Heart right ventricle (tissue), 16 donors: Measurements from ENCODE around the gene CSNK1G2. TPM values are rescaled to one million over a fixed set of nuclear protein-coding genes. Genes with fewer than 3 reads are reported as not detected.

Source experiments
- ATAC-seq, 8 donors: fragments of 200-7000 bp; cut with Tn5 transposase; one replicate each; pipeline ENCODE4 v1.9.1; 2020; ENCODE audit warnings: mild to moderate bottlenecking in 8 of 8, moderate library complexity in 8 of 8, moderate number of reproducible peaks in 1 of 8
- DNase-seq, 2 donors: peaks; one replicate each; pipeline ENCODE4 v3.0.0-alpha.2; 2020
- H3K27ac ChIP-seq, 10 donors: fragments of 200-600 bp; sonication (generic) in 2 of 10; one replicate each; pipeline versions ENCODE4 v1.5.0 to v1.8.0; 2020 to 2022; ENCODE audit warnings: mild to moderate bottlenecking in 3 of 10
- H3K27me3 ChIP-seq, 7 donors: fragments of 200-600 bp; one replicate each; pipeline ENCODE4 v1.8.0; 2021 to 2022; ENCODE audit warnings: mild to moderate bottlenecking in 2 of 7
- H3K36me3 ChIP-seq, 9 donors: fragments of 200-600 bp; sonication (generic) in 1 of 9; one replicate each; pipeline versions ENCODE4 v1.5.0 to v1.8.0; 2020 to 2022; ENCODE audit warnings: mild to moderate bottlenecking in 2 of 9
- H3K4me1 ChIP-seq, 9 donors: fragments of 200-600 bp; sonication (generic) in 1 of 9; one replicate each; pipeline versions ENCODE4 v1.5.0 to v1.8.0; 2020 to 2022; ENCODE audit warnings: mild to moderate bottlenecking in 4 of 9
- H3K4me3 ChIP-seq, 10 donors: fragments of 200-600 bp; sonication (generic) in 2 of 10; one replicate each; pipeline versions ENCODE4 v1.5.0 to v1.8.0; 2020 to 2022; ENCODE audit warnings: mild to moderate bottlenecking in 7 of 10, moderate library complexity in 2 of 10
- H3K9me3 ChIP-seq, 11 donors: fragments of 200-600 bp in 10 of 11; sonication (generic) in 2 of 11; one replicate each; pipeline versions ENCODE4 v1.5.0 to v1.8.0; 2013 to 2022; ENCODE audit warnings: mild to moderate bottlenecking in 2 of 11, control low read depth in 1 of 11, moderate library complexity in 1 of 11
- WGBS, 2 donors: extraction: QIAGEN DNeasy Blood & Tissue Kit; methylation state at CpG; one replicate each; pipeline ENCODE4 v1.1.7; 2013; ENCODE audit warnings: inconsistent platforms in 1 of 2; 5-methylcytosine and 5-hydroxymethylcytosine counted together
- intact Hi-C, 10 donors: fragments of 100-400 bp; cut with DNase I; formaldehyde crosslinking; loops; one replicate each; pipeline versions ENCODE4 v1.11.1 to v1.14.2; 2022
- polyA plus RNA-seq, 2 donors: library from polyadenylated mRNA; stranded (reverse); fragments of 200-250 nt; gene quantifications; one replicate each; pipeline ENCODE4 v1.2.3, GENCODE V29; 2013
- total RNA-seq, 10 donors: library from RNA; stranded (reverse); fragmentation: NEBNext Ultra II Directional in 3 of 10; extraction: Animal tissue kit (Norgen Biotek cat#: 25700) in 3 of 10; gene quantifications; one replicate each; pipeline versions ENCODE4 v1.2.1 to v1.2.4, GENCODE V29; 2021 to 2023
- TF ChIP-seq, protein P1 (sequence below), 9 donors: fragments of 200-600 bp; sonication (generic) in 2 of 9; IDR thresholded peaks; one replicate each; pipeline versions ENCODE4 v1.5.0 to v1.8.0; 2021 to 2022; ENCODE audit warnings: antibody characterized with exemption in 9 of 9, mild to moderate bottlenecking in 5 of 9, moderate library complexity in 1 of 9
- donor health status: Arrhythmogenic right ventricular cardiomyopathy.
- donor health status: ischemic (EF 13 %, LVEDD 7.1; RV severe dilation, severe dysfunction).
- donor health status: healthy with polysubstance abuse.
- donor health status: DM: no; HTN: yes; CAD: no.
- donor health status: DM: no; HTN: no; CAD: no.
- donor health status: ischemic (EF 25% LVEDD 6.9; RV normal size, moderate dysfunction).
- donor health status: ischemic (EF 25% LVEDD 5.7; RV mildly dilated, moderate dysfunction).
- donor health status: healthy.
- donor health status: DM: yes; HTN: yes; CAD: no.
- donor health status: Ischemic cardiomyopathy.
- donor health status: ischemic (EF 35%, LVEDD 5.7; RV mildly dilated, moderate dysfunction).
- donor health status: nonischemic (EF 11% LVEDD 7.7; RV severe dilation, severe dysfunction).
- donor health status: DM: yes; HTN: yes; CAD: no.
- donor health status: PGD.
- donor health status: ischemic (EF 29% LVEDD 5.4; RV normal size, mild dysfunction).
- donor health status: nonischemic (EF 23%, LVEDD 6.1; RV moderate dilation, normal function).

The CSNK1G2 gene
- total and polyA plus RNA-seq, 12 donors, result 17.7 to 35.2 (median 23.9) TPM

DNA sequence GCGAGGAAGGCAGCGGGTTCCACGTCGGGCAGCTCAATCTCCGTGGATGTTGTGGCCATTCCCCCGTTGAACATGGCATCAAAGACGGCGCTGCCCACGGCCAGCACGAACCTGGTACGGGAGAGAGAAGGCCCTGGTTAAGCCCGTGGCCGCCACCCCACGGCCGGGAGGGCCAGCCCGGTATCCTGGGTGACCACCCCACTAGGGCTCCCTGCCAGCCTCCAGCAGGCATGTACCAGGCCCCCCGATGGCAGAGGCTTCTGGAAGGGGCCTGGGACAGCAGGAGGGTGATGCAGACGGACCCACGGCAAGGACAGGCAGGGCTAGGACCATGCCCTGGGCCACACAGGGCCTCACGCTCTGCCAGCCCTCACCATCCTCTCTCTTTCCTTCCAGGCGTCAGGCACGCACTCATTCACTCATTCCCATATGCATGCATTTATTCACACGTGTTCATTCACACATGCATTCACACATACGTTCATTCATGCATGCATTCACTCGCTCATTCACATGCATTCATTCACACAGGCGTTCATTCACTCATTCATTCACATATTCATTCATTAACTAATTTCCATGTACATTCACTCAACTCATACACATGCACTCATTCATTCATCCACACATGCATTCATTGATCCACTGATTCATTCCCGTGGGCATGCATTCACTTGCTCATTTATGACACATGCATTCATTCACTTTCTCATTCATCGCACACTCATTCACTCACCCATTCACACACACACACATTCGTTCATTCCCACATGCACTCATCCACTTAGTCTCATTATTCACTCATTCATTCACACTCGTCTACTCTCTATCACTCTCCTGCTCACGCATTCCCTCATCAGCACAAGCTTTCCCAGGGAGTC is 56.6 kb downstream of the CSNK1G2 start:
- peak in 1 of 8 donors; percentile 31 for ATAC-seq
- no peak for DNase-seq
- intact Hi-C loops, result no loop called here
- Histone ChIP-seq H3K36me3 (peaks cover 0 to 80% (median 18%) of the 10 kb centered on the region in 9 donors), H3K4me3 (no peak overlapping the region), H3K4me1 (no peaks in the 10 kb centered on the region), H3K27me3 (no peaks in the 10 kb centered on the region), H3K9me3 (no peaks in the 10 kb centered on the region), H3K27ac (no peak overlapping the region)
- TF ChIP-seq, protein P1, sequence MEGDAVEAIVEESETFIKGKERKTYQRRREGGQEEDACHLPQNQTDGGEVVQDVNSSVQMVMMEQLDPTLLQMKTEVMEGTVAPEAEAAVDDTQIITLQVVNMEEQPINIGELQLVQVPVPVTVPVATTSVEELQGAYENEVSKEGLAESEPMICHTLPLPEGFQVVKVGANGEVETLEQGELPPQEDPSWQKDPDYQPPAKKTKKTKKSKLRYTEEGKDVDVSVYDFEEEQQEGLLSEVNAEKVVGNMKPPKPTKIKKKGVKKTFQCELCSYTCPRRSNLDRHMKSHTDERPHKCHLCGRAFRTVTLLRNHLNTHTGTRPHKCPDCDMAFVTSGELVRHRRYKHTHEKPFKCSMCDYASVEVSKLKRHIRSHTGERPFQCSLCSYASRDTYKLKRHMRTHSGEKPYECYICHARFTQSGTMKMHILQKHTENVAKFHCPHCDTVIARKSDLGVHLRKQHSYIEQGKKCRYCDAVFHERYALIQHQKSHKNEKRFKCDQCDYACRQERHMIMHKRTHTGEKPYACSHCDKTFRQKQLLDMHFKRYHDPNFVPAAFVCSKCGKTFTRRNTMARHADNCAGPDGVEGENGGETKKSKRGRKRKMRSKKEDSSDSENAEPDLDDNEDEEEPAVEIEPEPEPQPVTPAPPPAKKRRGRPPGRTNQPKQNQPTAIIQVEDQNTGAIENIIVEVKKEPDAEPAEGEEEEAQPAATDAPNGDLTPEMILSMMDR (IDR thresholded peaks at IDR 0.05), result no peak
- 96% methylated on average over 31 of the region's 31 CpGs for WGBS, 2 donors

DNA sequence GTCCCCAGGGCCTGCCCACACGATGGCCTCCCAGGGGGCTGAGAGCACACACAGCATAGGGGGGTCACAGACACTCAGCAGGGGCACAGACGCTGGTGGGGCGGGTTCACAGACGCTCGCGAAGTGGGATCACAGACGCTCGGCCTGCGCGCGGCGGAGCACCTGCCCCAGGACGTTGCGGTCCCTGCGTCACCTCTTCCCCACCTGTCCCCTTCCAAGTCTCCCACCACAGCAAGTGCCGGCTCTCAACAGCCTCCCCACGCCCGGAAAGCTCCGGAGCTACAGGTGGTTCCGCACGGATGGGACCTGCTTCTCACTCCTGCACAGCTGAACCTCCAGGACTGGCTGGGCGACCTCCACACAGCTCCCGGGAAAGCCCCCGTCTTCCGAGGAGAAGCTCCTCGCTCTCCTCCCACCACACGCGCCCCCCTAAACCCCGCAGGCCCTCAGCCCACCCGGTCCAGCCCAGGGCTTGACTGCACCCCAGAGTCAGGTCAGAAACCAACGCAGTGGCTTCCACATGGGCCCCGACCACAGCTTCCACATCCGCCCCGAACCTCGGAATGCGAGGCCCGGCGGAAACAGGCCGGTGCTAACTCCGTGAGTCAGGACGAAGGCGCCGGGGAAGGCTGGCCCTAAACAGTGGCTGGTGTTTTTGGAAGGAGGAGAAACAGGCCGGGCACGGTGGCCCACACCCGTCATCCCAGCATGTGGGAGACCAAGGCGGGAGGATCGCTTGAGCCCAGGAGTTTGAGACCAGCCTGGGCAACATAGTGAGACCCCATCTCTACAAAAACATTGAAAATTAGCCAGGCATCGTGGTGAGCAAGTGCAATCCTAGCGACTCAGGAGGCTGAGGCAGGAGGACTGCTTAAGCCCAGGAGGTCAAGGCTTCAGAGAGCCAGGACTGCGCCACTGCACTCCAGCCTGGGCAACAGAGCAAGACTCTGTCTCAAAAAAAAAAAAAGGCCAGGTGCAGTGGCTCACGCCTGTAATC is 58.0 kb downstream of the CSNK1G2 start:
- TF ChIP-seq, protein P1 (IDR thresholded peaks at IDR 0.05), result no peak
- peaks cover 0 to 80% (median 18%) of the 10 kb centered on the region in 9 donors for H3K36me3 ChIP-seq
- H3K4me1 ChIP-seq, result no peaks in the 10 kb centered on the region
- H3K27me3 ChIP-seq, result no peaks in the 10 kb centered on the region
- no peaks in the 10 kb centered on the region for H3K9me3 ChIP-seq
- DNase-seq (no peak), ATAC-seq (peak in 4 of 8 donors; percentile 9 to 37 (median 14))
- intact Hi-C loops, result no loop called here
- no peak overlapping the region for H3K4me3 ChIP-seq
- WGBS, 2 donors, result 93 to 96% methylated on average over 52 of the region's 52 CpGs
- no peak overlapping the region for H3K27ac ChIP-seq

DNA sequence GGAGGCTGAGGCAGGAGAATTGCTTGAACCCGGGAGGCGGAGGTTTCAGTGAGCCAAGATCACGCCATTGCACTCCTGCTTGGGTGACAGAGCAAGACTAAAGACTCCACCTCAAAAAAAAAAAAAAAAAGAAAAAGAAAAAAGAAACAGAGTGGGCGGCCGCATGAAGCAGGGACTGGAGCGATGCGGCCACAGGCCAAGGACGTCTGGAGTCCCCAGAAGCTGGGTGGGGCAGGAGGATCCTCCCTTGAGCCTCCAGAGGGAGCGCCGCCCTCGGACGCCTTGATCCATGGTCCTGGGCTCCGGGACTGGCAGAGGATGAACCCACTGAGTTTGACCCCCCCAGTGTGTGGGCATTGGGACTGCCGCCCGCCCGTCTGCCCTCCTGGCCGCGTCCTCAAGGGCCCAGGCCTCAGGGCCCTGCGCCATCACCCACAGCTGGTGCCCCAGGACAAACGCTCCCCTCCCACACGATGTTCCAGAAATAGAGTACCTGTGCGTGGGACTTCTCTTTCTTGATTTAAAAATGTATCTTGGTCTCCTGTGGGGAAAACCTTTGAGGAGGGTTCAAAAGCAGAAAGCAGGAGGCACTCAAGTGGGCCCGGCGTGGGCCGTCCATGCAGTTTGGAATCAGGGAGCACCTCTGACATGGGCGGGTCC is 59.0 kb downstream of the CSNK1G2 start:
- WGBS, 2 donors, result 87 to 91% methylated on average over 26 of the region's 26 CpGs
- ATAC-seq, result peak in 1 of 8 donors; percentile 23
- no peak overlapping the region for H3K27ac ChIP-seq
- intact Hi-C loops, result no loop called here
- DNase-seq, result no peak
- no peaks in the 10 kb centered on the region for H3K4me1 ChIP-seq
- H3K4me3 ChIP-seq, result no peak overlapping the region
- H3K36me3 ChIP-seq, result peaks cover 0 to 71% (median 18%) of the 10 kb centered on the region in 9 donors
- TF ChIP-seq, protein P1 (IDR thresholded peaks at IDR 0.05), result no peak
- no peaks in the 10 kb centered on the region for H3K9me3 ChIP-seq
- no peaks in the 10 kb centered on the region for H3K27me3 ChIP-seq

DNA sequence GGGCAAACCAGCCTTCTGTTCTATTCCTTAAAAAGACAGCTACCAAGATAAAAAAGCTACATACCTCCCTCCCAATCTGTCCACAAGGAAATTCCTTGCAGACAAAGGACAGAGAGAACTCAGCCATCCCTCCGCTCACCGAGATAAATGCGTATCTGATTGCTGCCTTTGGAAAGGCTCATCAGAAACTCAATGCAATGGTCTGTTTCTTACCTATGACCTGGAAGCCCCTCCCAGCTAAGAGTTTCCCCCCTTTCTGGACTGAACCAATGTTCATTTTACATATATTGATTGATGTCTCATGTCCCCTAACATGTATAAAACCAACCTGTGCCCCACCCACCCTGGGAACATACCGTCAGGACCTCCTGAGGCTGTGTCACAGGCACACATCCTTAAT is 62.9 kb downstream of the CSNK1G2 start:
- Histone ChIP-seq H3K4me3 (no peak overlapping the region), H3K36me3 (peaks cover 0 to 43% (median 7%) of the 10 kb centered on the region in 9 donors), H3K9me3 (no peaks in the 10 kb centered on the region), H3K27ac (no peak overlapping the region), H3K4me1 (no peaks in the 10 kb centered on the region), H3K27me3 (no peaks in the 10 kb centered on the region)
- TF ChIP-seq, protein P1 (IDR thresholded peaks at IDR 0.05), result no peak
- DNase-seq (no peak), ATAC-seq (no peak)
- WGBS, 2 donors, result 88 to 91% methylated on average over 4 of the region's 4 CpGs
- intact Hi-C loops, result no loop called here
